Prostate gland (tissue), 2 donors: ENCODE results near the gene WRNIP1.

Experiments
- CTCF ChIP-seq, 4 experiments: fragments of 200-600 bp in 2 of 4; fragments of 450-650 bp in 2 of 4; sonication (generic) in 2 of 4; IDR thresholded peaks; 1 replicate in 3 of 4; 2 replicates in 1 of 4; pipeline ENCODE4 v1.5.1; 2016 to 2019; ENCODE audit warnings: antibody characterized with exemption in 4 of 4, mild to moderate bottlenecking in 2 of 4, moderate library complexity in 2 of 4
- POLR2A ChIP-seq: fragments of 450-650 bp; IDR thresholded peaks from one replicate; pipeline ENCODE4 v1.6.1; 2016; ENCODE audit warnings: antibody characterized with exemption, mild to moderate bottlenecking
- POLR2AphosphoS5 ChIP-seq: sonication (generic); formaldehyde crosslinking; IDR thresholded peaks from one replicate; pipeline ENCODE4 v1.6.1; 2017; ENCODE audit warnings: antibody characterized with exemption

- TF ChIP-seq CTCF (IDR thresholded peaks at IDR 0.05) (no peak), POLR2A (no peak), POLR2AphosphoS5 (no peak)
These were observed 48.1 kb upstream of the WRNIP1 start for GRCh38 chr6:2716936-2717700.
